ENCODE data around the gene TUBA4B.

GRCh38 chr2:219228041-219228910 lies 24.8 kb upstream of the TUBA4B start:
- TF ChIP-seq CTCF (IDR thresholded peaks at IDR 0.05): no peak
- no peak for TF ChIP-seq POLR2AphosphoS5 (IDR thresholded peaks at IDR 0.05)

Data from prostate gland (tissue), 2 donors.